Chondrocyte (in vitro differentiated cells): ENCODE measurements around the gene LONP1. TPM values are rescaled to one million over a fixed set of nuclear protein-coding genes. Genes with fewer than 3 reads are reported as not detected.

Experiments used
- DNase-seq: peaks from one replicate; pipeline ENCODE4 v3.0.0; 2021; ENCODE audit warnings: mixed read lengths, low spot score
- H3K27ac Mint-ChIP-seq: one replicate; pipeline ENCODE4 v1.8.0; 2021; ENCODE audit warnings: mild to moderate bottlenecking, moderate library complexity, mixed read lengths; ENCODE audit not compliant: unreplicated experiment
- H3K27me3 Mint-ChIP-seq: 2 replicates; pipeline ENCODE4 v1.8.0; 2021; ENCODE audit warnings: low read depth, mixed read lengths
- H3K36me3 Mint-ChIP-seq: 2 replicates; pipeline ENCODE4 v1.8.0; 2021; ENCODE audit warnings: low read depth, mixed read lengths
- H3K4me1 Mint-ChIP-seq: 2 replicates; pipeline ENCODE4 v1.8.0; 2021; ENCODE audit warnings: low read depth, mild to moderate bottlenecking, mixed read lengths
- H3K4me3 Mint-ChIP-seq: one replicate; pipeline ENCODE4 v1.8.0; 2021; ENCODE audit warnings: mild to moderate bottlenecking, moderate library complexity, mixed read lengths; ENCODE audit not compliant: unreplicated experiment
- H3K9me3 Mint-ChIP-seq: 2 replicates; pipeline ENCODE4 v1.8.0; 2021; ENCODE audit warnings: low read depth, mixed read lengths
- CTCF ChIP-seq: fragments of 200-600 bp; sonication (generic); IDR thresholded peaks from 2 replicates; pipeline ENCODE4 v1.5.0; 2021; ENCODE audit warnings: antibody characterized with exemption, mild to moderate bottlenecking, moderate library complexity
- total RNA-seq: library from RNA; stranded (reverse); gene quantifications from 3 replicates; pipeline ENCODE4 v1.2.1, GENCODE V29; 2021

Gene LONP1
- total RNA-seq, 1 donor from 2014 or later: 116 TPM

- no peak for TF ChIP-seq CTCF
- no peak for DNase-seq
- Mint-ChIP-seq H3K4me1 (peaks cover 12% of the 10 kb centered on the region), H3K9me3 (no peaks in the 10 kb centered on the region), H3K4me3 (no peak overlapping the region), H3K27me3 (no peaks in the 10 kb centered on the region), H3K36me3 (peaks cover 1% of the 10 kb centered on the region), H3K27ac (no peak overlapping the region)
Measured at GRCh38 chr19:5676105-5676771, 43.7 kb downstream of the LONP1 start.

GRCh38 chr19:5674714-5675113 lies 45.2 kb downstream of the LONP1 start:
- DNase-seq: no peak
- no peaks in the 10 kb centered on the region for H3K27me3 Mint-ChIP-seq
- H3K27ac Mint-ChIP-seq: peak overlapping the region; percentile 64
- no peaks in the 10 kb centered on the region for H3K9me3 Mint-ChIP-seq
- no peak overlapping the region for H3K4me3 Mint-ChIP-seq
- peaks cover 8% of the 10 kb centered on the region for H3K4me1 Mint-ChIP-seq
- TF ChIP-seq CTCF: no peak
- H3K36me3 Mint-ChIP-seq: peaks cover 1% of the 10 kb centered on the region

GRCh38 chr19:5673752-5674151 lies 46.2 kb downstream of the LONP1 start:
- H3K27me3 Mint-ChIP-seq: no peaks in the 10 kb centered on the region
- H3K4me3 Mint-ChIP-seq: no peak overlapping the region
- peaks cover 1% of the 10 kb centered on the region for H3K36me3 Mint-ChIP-seq
- H3K4me1 Mint-ChIP-seq: no peaks in the 10 kb centered on the region
- DNase-seq: no peak
- no peaks in the 10 kb centered on the region for H3K9me3 Mint-ChIP-seq
- no peak for TF ChIP-seq CTCF
- no peak overlapping the region for H3K27ac Mint-ChIP-seq

GRCh38 chr19:5672708-5673459 lies 47.1 kb downstream of the LONP1 start:
- Mint-ChIP-seq H3K27ac (no peak overlapping the region), H3K9me3 (no peaks in the 10 kb centered on the region), H3K27me3 (no peaks in the 10 kb centered on the region), H3K4me1 (no peaks in the 10 kb centered on the region), H3K4me3 (no peak overlapping the region), H3K36me3 (peaks cover 1% of the 10 kb centered on the region)
- no peak for TF ChIP-seq CTCF
- DNase-seq: no peak

GRCh38 chr19:5671600-5671999 lies 48.3 kb downstream of the LONP1 start:
- Mint-ChIP-seq H3K27me3 (no peaks in the 10 kb centered on the region), H3K36me3 (peaks cover 8% of the 10 kb centered on the region), H3K4me3 (no peak overlapping the region), H3K27ac (no peak overlapping the region), H3K4me1 (no peaks in the 10 kb centered on the region), H3K9me3 (no peaks in the 10 kb centered on the region)
- no peak for TF ChIP-seq CTCF
- no peak for DNase-seq
